ENCODE data around the gene ERI3.

ERI3 gene

DNA sequence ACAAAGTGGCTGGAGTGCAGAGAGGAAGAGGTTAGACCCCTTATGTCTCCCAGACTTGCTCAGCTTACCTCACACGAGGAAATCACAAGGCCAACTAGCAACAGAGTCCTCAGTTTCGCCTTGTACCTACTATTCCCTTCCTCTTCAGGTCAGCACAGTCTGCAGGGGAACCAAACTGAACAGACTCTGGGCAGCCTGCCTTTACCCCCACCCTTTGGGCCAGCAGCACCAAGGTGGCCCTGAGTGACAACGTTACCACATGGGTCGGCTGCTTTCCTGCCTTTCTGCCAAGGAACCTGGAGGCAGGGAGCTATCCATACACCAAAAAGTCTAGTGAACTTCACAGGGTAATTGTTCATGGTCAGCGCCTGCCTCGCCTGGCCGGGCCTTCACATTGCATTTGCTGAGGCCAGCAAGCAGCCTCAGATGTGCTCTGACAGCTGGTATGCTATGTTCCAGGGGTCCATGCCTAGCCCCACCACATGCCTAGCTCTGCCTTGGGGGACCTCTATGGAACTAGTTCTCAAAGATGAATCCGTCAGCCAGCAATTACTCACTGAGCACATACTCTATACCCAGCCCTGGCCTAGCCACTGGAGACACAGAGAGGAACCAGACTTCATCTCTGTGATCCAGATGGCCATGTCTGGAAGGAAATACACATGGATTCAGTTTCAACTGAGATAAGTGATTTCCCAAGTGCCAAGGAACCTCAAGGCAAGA, 72.2 kb downstream of the ERI3 start:
- DNase-seq, result no peak

DNA sequence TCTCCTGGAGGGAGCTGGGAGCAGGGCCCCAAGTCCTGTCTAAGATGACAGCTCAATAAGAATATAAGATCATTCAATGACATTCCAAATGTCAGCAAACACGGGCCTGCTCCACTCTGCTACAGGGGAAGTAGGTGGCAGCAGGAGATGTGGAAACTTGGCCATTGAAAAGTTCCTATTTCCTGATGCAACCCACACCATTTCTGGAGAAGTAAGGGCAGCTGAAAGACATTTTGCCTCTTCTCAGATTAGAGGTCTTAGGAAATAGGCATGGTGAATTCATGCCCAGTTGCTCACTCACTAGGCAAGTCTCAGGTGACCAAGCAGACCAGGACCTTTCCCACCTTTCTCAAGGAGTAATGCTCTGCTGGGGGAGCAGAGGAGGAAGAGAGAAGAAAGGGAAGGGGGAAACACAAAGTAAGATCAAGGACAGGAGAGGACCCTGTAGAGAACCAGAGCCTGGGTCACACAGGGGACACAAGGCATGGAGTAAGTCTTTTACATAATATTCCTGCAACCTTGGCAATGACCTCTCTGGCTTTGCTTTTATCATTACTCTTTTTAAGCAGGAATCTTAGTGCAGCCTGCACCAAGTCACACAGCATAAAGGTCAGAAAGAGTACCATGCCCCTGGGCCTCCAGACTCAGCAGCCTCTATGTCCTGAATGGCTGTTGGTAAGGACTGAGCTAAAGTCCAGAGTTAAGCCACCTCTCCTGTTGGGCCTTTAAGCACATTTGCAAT, 72.9 kb downstream of the ERI3 start:
- no peak for DNase-seq

DNA sequence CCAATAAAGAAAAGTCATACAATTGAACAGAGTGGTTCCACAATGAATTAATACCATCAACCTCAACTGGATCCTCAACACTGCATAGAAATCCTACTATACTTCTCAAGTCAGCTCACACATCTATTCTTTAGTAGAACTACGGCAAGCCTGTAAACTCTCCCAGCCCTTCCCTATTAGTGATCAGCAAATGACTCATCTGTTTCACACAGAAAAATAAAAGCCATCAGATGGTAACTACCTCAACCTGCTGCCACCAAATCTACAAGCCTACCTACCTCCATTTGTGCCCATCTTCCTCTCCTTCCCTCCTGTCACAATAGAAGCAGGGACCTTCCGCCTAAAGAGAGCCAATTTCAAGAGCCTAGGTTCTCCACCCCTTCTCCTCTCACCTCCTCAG, 78.2 kb downstream of the ERI3 start:
- no peak for DNase-seq

DNA sequence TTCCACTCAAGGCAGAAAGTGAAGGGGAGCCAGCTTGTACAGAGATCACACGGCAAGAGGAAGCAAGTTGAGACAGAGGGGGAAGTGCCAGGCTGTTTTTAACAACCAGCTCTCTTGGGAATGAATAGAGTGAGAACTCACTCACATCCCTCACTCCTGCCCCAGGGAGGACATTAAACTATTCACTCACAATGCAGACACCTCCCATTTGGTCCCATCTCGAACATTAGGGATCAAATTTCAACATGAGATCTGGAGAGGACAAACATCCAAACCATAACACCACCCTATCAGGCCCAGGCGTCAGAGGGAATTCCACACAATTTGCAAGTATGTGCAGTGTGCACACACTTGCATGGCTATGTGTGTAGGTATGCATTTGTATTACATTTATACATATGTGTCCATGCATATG, 79.1 kb downstream of the ERI3 start:
- DNase-seq, result no peak

DNA sequence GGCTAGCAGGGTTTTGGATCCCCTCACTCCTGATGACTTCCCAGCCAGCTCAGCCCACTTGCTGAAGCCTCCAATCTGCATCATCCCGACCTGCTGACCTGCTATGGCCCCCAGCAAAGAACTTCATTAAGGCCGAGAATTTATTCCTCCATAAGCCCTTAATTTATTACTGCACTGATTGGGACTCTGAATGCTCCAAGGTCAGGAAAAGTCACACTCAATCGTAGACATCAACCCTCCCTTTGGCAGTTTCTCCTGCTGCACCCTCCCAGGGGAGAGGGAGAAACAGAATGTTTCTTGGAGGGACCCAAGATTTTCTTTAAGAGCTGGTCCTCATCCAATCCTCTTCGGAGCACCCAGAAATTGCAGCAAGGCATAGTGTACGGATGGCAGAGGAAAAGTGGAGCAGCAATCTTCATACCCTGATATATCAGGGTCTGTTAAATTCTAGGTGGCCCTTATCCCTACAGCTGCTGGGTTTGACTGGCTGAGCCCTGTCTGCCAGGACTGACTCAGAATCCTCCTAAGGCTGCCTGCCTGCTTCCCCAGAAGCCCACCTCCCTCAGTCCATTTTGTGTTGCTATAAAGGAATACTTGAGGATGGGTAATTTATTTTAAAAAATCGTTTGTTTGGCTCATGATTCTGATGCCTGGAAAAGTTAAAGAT, 79.6 kb downstream of the ERI3 start:
- no peak for DNase-seq

DNA sequence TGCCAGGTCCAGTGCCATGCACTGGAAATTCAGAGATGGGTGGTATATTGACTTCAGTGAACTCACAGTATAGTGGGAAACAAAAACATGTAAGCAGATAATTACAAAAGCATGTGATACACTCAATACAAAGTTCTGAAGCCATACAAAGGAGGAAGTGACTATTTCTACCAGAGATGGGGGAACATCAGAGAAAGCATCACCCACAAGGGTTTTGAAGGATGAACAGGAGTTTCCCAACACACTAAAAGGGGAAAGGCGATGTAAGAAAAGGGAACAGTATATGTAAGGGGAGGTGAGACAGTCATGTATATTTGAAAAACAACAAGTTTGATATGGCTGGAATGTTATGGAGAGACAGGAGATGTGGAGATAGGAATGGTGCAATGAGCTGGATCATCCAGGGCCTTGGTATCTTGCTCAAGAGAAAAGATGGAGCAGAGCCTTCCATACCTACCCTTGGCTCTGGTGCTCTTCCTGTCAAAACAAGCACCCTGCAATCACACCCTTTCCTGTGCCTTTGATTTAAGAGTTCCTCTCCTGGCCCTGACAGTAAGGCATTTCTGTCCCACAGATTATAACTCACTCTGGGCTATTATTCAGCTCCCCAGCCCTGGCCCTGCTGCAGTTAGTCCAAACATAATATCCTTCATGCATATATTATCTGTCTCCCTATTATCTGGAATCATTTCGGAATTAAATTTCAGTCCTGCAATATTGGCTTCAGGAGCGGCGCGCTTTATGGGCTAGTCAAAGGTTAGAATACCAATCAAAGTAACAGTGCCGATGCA, 81.3 kb downstream of the ERI3 start:
- no peak for DNase-seq

DNA sequence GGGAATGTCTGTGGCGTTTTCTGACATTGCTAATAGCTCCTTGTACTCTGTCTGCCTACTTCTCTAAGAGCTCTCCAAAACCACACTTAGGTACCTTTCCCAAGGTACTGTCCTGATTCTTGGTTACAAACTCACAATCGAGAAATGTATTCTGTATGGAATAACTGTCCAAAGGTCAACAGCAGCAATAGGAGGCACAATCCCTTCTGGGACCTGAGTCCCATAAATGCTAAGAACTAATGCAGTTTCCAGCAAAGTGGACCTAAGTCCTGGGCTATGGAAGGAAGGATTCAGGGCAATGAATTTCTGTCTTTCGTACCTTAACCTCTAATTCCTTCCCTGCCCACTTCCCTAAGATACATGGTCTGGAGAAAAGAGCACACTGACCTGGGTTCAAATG, 82.1 kb downstream of the ERI3 start:
- no peak for DNase-seq

DNA sequence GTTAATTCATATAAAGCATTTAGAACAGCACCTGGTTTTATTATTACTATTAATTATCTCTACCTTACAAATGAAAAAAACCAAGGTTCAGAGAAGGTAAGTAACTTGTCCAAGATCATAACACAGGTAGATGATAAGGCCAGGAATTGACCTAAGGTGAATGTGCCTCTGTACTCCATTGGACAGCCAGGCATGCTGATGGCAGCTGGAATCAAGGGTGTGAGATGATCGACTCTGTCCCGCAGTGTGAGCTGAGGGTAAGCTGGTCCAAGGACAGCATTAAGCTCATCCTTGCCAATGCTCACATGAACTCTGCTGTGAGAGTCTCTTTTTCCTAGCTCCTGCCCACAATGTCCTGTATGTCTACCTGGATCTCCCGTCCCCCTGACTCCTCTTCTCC, 83.4 kb downstream of the ERI3 start:
- no peak for DNase-seq

DNA sequence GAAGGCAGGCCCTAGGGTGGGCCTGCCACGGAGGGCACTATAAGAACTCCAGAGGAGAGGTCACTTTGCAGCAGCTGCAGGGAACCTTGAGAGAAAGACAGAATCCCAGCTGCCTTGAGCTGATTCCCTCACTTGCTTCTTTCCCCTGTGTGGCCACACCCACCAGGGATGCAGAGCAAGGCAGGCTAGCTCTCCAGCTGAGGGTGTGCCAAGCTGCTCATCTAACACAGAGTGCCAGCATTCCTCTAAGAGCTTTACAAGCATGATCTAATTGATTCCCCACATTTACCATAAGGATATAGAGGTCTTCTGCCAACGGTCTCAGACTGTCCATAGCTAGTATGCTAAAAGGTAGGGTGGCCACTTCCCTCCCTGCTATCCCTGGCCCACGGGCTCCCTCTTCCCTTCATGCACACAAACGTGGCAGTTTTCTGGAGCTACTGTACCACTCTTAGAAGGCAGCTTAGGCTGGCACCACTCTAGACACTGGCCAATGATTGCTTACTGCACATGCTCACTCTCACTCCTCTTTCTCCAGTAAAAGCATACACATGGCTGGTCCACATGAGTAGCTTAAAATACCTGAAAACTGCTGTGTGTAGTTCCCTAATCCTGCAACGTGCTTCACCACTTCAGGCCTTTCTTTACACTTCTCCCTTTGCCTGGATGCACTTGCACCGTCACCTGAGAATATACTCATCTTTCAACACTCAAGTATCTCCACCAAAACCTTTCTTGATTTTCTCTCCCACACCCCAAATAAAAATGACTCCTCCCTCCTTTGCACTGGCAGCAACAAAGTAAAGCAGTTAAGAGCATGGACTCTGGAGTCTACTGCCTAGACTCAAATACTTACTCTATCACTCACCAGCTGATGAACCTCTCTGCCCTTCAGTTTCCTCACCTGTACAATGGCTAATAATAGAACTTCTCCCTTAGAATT, 84.1 kb downstream of the ERI3 start:
- no peak for DNase-seq

DNA sequence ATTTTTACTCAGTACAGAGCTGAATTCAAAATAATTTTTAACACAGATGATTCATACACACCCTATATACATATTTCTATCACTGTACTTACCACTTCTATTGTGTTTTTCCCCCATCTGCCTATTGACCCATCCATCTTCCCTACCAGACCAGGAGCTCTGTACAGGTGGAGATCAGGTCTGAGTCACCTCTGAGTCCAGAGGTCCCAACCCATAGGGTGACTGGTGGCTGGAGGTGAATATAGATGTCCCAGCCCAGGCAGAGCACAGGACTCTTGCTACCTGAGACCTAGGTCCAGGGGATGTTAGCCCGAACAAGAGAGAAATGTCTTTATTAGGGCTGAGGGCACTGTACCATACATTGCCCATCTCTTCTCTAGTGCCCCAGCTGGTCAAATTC, 87.0 kb downstream of the ERI3 start:
- DNase-seq, result no peak

DNA sequence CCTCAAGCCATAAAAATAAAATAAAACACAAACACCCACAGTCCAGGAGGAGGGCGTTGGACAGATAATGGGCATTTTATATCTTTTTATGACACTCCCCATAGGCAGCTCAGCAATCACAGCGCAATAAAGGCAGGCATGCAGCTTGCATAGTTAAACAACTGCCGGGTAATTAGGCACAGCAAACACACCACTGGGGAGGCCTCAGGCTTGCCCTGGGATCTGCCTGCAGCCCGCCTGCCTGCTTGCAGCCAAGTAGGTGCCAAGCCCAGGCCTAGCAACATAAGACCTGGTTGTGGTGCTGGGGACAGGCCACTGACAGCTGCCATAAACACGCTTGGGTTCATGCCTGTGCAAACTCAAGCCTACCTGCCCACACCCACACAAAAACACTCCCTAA, 87.6 kb downstream of the ERI3 start:
- DNase-seq, result no peak

DNA sequence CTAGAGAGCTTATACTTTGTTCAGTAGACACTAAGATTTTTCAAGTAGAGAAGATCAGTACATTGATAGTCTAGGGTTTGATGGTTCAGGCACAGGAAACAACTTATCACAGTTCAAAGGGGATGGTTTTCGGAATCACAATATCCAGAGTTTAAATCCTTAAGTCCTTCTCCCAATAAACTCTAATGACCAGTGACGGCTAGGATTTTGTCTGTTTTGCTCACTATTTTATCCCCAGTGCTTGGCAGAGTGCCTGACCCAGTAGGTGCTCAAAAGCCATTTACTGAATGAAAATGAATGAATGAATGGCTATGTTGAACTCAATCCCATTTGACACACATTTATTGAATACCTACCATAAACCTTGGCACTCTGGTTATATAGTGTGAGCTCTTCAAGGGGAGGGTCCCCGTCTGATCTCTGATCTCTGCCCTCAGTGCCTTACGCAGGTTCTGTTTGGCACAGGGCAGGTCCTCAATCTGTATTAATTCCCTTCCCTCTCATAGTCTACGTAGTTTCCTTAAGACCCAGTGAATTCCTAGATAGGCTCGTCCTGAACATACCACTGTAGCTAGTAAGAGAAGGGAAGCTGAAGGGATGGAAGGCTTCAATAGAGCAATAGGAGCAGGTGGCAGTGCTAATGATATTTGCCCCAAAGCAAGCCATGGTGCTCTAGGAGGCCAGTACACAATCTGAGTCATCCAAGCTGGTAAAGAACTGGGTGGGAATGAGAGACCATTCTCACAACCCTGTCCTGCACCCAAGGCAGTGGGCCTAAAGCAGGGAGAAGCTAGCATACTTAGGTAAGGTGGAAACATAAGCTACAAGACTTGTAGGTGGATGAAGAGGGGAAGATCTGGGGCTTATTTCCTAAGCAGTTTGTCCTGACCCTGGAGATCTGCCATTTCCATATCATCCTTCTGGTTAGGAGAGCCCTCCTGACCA, 88.4 kb downstream of the ERI3 start:
- no peak for DNase-seq

DNA sequence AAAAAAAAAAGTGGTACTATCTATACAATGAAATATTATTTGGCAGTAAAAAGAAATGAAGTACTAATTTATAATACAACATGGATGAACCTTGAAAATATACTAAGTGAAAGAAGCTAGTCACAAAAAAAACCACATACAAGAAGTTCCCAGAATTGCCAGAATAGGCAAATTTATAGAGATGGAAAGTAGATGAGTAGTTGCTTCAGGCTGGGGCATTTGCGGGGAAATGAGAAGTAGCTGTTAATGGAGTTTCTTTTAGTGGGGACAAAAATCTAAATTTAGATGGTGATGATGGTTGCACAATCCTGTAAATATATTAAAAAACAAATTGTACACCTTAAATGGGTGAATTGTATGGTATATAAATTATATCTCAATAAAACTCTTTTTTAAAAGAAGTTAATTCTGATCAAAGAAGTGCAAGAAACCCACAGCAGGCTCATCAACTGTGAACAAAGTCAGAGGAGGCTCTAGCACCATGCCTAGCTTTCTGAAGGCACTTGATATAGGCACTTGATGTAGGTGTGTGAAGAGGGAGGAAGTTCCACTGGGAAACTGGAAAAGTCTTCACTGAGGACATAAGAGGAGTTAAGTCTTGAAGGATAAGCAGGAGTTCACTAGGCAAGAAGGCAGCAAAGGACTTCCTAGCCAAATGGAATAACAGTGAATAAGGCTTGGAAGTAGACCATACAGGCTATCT, 89.2 kb downstream of the ERI3 start:
- DNase-seq, result no peak

DNA sequence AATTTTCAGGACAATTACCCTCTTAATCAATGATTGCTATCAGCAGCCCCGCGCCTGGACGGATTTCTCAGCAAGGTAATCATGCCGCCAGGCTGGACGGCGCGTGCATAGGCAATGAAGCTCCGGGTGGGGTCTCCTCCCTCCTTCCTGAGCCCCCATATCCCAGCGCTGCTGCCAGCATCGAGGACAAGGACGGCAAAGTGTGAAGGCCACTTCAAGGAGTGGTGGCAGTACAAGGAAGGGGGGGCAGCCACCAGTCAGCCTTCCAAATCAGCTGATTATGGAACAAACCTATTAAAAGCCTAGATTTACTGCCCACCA, 90.6 kb downstream of the ERI3 start:
- no peak for DNase-seq

DNA sequence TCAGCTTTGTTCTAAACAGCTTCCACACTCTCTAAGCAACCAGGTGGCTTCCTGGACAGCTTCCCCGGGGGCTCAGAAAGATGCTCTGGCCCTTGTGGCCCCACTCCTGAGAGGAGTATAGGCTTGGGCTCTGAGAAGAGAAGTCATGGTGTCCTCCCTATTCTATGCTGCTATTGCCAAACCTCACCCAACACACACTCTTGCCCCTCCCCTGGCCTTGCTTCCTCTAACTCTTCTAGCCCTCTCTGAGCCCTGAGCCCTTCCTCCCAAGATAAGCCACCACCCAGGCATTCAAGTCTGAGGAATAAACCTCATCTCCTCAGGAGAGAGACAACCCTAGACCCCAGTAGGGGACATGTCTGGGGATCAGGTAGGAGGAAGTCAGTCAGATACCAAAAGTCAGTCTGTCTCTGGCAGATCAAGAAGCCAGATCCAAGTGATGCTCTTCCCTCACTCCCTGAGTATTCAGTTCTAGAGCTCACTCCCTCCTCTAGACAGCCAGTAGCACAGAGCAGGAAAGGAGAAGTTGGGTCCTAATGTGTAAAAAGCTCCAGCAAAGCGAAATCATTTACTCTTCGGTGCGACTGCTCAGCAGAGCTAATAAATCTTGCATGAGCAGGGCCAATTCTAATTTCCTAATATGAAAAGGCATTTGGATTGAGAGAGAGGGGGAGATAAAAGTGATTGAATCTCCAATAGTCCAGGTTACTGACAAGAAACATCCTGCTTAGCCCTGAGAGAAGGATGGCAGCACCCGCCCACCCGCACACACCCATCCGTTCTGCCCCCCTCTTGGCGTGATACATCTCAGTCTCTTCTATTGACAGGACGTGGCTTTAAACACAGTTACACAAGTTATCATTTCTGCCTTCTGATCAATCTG, 91.2 kb downstream of the ERI3 start:
- DNase-seq, result no peak

DNA sequence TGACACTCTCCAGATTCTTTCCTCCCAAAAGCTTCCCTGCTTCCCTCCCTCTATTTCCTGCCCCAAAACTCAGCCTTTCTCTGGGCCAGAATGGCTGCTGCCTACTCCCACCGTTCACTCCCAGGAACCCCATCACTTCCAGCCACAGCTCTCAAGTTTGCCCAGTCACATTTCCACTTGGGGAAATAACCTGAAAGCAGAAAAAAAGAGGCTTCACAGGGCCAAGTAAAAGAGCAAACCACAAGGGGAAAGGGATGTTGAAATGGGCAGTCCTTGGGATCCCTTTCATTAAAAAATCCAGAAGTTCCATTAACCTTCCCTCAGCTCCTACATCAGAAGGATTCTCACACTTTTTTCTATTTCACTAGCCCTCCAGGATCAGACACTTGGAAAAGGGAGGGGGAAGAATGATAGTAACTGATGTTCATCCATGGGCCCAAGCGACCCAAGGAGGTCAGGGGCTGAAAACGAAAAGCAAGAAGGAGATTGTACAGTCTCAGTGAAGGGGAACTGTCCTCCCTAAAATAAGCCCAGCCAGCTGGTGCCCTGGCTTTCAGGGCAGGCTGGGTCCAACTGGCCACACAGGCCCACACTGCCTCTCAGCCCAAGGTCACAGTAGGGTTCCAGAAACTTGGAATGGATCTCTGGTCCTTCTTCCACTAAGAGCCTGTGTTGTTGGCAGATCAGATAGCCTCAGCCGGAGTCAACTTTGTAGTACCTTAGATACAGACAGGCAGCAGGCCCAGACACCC, 92.1 kb downstream of the ERI3 start:
- no peak for DNase-seq

DNA sequence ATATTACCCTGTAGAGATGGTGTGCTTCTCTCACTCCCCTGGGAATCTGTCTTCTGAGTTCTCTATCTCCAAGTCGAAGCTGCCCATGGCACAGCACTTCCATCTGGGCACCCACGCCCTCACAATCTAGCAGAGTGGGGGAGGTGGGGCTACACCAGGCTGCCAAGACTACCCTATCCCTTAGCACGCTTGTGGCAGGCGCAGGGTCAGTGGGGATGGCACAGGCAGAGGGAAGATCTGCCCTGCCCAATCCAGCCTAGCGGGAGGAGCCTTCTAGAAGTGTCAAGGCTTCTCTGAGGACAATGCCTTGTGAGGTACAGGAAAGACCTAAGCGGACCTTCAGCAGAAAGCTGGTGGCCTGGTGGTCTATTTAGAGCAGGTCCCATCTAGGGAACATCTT, 92.6 kb downstream of the ERI3 start:
- DNase-seq, result no peak

DNA sequence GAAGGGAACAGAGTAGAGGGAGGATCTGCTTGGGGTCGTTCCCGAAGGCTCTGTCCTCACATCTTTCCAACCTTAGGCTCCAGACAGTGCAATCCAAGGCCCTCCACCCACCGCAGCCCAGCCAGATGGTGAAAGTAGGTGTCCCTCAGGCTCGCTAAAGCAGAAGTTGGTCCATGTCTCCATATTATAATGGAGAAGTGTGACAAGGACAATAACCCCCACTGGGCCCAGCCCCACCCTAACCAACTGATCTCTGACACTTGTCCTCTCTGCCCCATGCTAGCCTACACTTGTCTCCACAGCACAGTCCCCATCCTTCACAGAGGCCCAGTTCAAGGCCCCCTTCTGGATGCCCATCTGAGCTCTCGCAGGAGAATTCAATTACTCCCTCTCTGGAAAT, 93.1 kb downstream of the ERI3 start:
- DNase-seq, result no peak
